IMR-90 (cell line): ENCODE measurements around the gene LPO. TPM values are rescaled to one million over a fixed set of nuclear protein-coding genes. Genes with fewer than 3 reads are reported as not detected.

Experiments used
- ATAC-seq: fragments of 200-7000 bp; cut with Tn5 transposase; 2 replicates; pipeline ENCODE4 v1.9.1; 2020; ENCODE audit warnings: low read depth, mild to moderate bottlenecking, moderate library complexity
- BruUV-seq: library from RNA; stranded (reverse); fragments of 400-500 nt; replicated peaks from 2 replicates; lab custom pipeline; 2021; lab: Mats Ljungman, UMichigan
- CTCF ChIA-PET: fragments of 300-600 bp; formaldehyde crosslinking; extraction: SDS; loops from one replicate; lab custom pipeline; 2021; ENCODE audit warnings: antibody characterized with exemption; lab: Yijun Ruan, JAX
- POLR2A ChIA-PET: fragments of 300-600 bp; sonication (Branson Sonifier 250); formaldehyde crosslinking; loops from one replicate; lab custom pipeline; 2022; ENCODE audit warnings: antibody characterized with exemption; ENCODE audit not compliant: unreplicated experiment; lab: Charles Lee
- DNase-seq: peaks from one replicate; pipeline ENCODE4 v3.0.0; 2013
- H2AFZ ChIP-seq: replicated peaks from 2 replicates; pipeline ENCODE3; 2013; ENCODE audit warnings: low read length, mild to moderate bottlenecking; ENCODE audit not compliant: poor library complexity
- H2AK5ac ChIP-seq: 2 replicates; pipeline ENCODE4 v1.6.1; 2013; ENCODE audit warnings: low read depth, low read length, inconsistent platforms
- H2AK9ac ChIP-seq: replicated peaks from 2 replicates; pipeline ENCODE3; 2013; ENCODE audit warnings: mild to moderate bottlenecking, low read depth, low read length, moderate library complexity; ENCODE audit not compliant: poor library complexity
- H2BK120ac ChIP-seq: 2 replicates; pipeline ENCODE4 v1.6.1; 2013; ENCODE audit warnings: low read depth, low read length, inconsistent platforms
- H2BK15ac ChIP-seq: 3 replicates; pipeline ENCODE4 v1.6.1; 2013; ENCODE audit warnings: low read depth, low read length, inconsistent platforms
- H2BK20ac ChIP-seq: 2 replicates; pipeline ENCODE4 v1.6.1; 2013; ENCODE audit warnings: low read depth, mild to moderate bottlenecking, inconsistent platforms, low read length, moderate library complexity
- H2BK5ac ChIP-seq: 2 replicates; pipeline ENCODE4 v1.6.1; 2013; ENCODE audit warnings: mild to moderate bottlenecking, low read depth, low read length, inconsistent platforms; ENCODE audit not compliant: poor library complexity, severe bottlenecking
- H3K14ac ChIP-seq: replicated peaks from 2 replicates; pipeline ENCODE4 v1.6.1; 2013; ENCODE audit warnings: low read depth, low read length, inconsistent platforms
- H3K18ac ChIP-seq: 2 replicates; pipeline ENCODE4 v1.6.1; 2013; ENCODE audit warnings: low read depth, low read length, control low read depth
- H3K23ac ChIP-seq: 2 replicates; pipeline ENCODE4 v1.6.1; 2013; ENCODE audit warnings: low read depth, low read length, inconsistent platforms
- H3K27ac ChIP-seq: 2 replicates; pipeline ENCODE4 v1.5.1; 2013; ENCODE audit warnings: mild to moderate bottlenecking, control low read depth, low read length; ENCODE audit not compliant: insufficient read depth
- H3K27me3 ChIP-seq: 2 replicates; pipeline ENCODE4 v1.6.1; 2013; ENCODE audit warnings: low read length; ENCODE audit not compliant: control insufficient read depth, insufficient read depth
- H3K36me3 ChIP-seq: 2 replicates; pipeline ENCODE4 v1.6.1; 2013; ENCODE audit warnings: low read length, mixed read lengths; ENCODE audit not compliant: control insufficient read depth, insufficient read depth
- H3K4ac ChIP-seq: 2 replicates; pipeline ENCODE4 v1.6.1; 2013; ENCODE audit warnings: low read depth, low read length, inconsistent platforms
- H3K4me1 ChIP-seq: 2 replicates; pipeline ENCODE4 v1.6.1; 2013; ENCODE audit warnings: low read length, mixed read lengths; ENCODE audit not compliant: control insufficient read depth, insufficient read depth
- H3K4me2 ChIP-seq: 2 replicates; pipeline ENCODE4 v1.6.1; 2013; ENCODE audit warnings: low read depth, mild to moderate bottlenecking, control low read depth, low read length, moderate library complexity
- H3K4me3 ChIP-seq: 2 replicates; pipeline ENCODE4 v1.5.1; 2013; ENCODE audit warnings: low read depth, mild to moderate bottlenecking, control low read depth, low read length, moderate library complexity; ENCODE audit not compliant: insufficient read depth
- H3K56ac ChIP-seq: 2 replicates; pipeline ENCODE4 v1.6.1; 2013; ENCODE audit warnings: low read length, inconsistent platforms; ENCODE audit not compliant: insufficient read depth; ENCODE audit errors: extremely low read depth
- H3K79me1 ChIP-seq, 2 experiments: 2 replicates each; pipeline ENCODE4 v1.6.1; 2013; ENCODE audit warnings: low read length in 2 of 2, inconsistent platforms in 1 of 2, low read depth in 1 of 2
- H3K9ac ChIP-seq: 2 replicates; pipeline ENCODE4 v1.6.1; 2013; ENCODE audit warnings: low read depth, low read length, control low read depth
- H3K9me1 ChIP-seq: 2 replicates; pipeline ENCODE4 v1.6.1; 2013; ENCODE audit warnings: low read length, inconsistent platforms; ENCODE audit not compliant: insufficient read depth
- H3K9me3 ChIP-seq: 2 replicates; pipeline ENCODE4 v1.6.1; 2013; ENCODE audit warnings: low read length; ENCODE audit not compliant: control insufficient read depth, insufficient read depth
- H4K20me1 ChIP-seq: 2 replicates; pipeline ENCODE4 v1.6.1; 2013; ENCODE audit warnings: low read length, inconsistent platforms; ENCODE audit not compliant: insufficient read depth
- H4K5ac ChIP-seq: 2 replicates; pipeline ENCODE4 v1.6.1; 2013; ENCODE audit warnings: mild to moderate bottlenecking, low read depth, low read length, control low read depth
- H4K8ac ChIP-seq, 2 experiments: 2 replicates each; pipeline ENCODE4 v1.6.1; 2013; ENCODE audit warnings: low read depth in 2 of 2, low read length in 2 of 2, control low read depth in 1 of 2, inconsistent platforms in 1 of 2
- H4K91ac ChIP-seq: 2 replicates; pipeline ENCODE4 v1.6.1; 2013; ENCODE audit warnings: low read depth, low read length, inconsistent platforms; ENCODE audit not compliant: insufficient read depth
- BHLHE40 ChIP-seq: fragments of 150-350 bp; IDR thresholded peaks from 2 replicates; pipeline ENCODE4 v1.6.1; 2016; ENCODE audit warnings: mild to moderate bottlenecking, low read depth, low read length
- NFE2L2 ChIP-seq: fragments of 150-350 bp; IDR thresholded peaks from 2 replicates; pipeline ENCODE4 v1.6.1; 2016; ENCODE audit warnings: low read depth, mild to moderate bottlenecking, low read length
- WGBS, 2 experiments: methylation state at CpG; one replicate each; pipeline versions ENCODE4 v1.1.5 to v1.1.7; 2013; ENCODE audit warnings: missing lambda C conversion rate in 2 of 2; ENCODE audit not compliant: insufficient read length in 1 of 2; ENCODE audit errors: extremely low coverage in 2 of 2; 5-methylcytosine and 5-hydroxymethylcytosine counted together
- dilution Hi-C: fragments of 300-500 bp; cut with HindIII; formaldehyde crosslinking; loops from one replicate; pipeline ENCODE4 v1.14.3; 2018; ENCODE audit warnings: low sequenced_read_pairs; ENCODE audit not compliant: unreplicated experiment
- in situ Hi-C: fragments of 300-500 bp; cut with MboI; formaldehyde crosslinking; loops from 3 replicates; pipeline ENCODE4 v1.14.3; 2019; ENCODE audit warnings: low sequenced_read_pairs, inconsistent platforms, mixed read lengths
- intact Hi-C: fragments of 100-400 bp; cut with micrococcal nuclease; formaldehyde crosslinking; loops from 2 replicates; pipeline ENCODE4 v1.10.0; 2022
- polyA plus RNA-seq, 3 experiments: library from polyadenylated mRNA; depleted of rRNA; stranded (reverse); fragments of >200 nt; gene quantifications; 2 replicates each; pipeline ENCODE4 v1.2.3, GENCODE V29; 2012; ENCODE audit warnings: low replicate concordance in 1 of 3
- total RNA-seq: library from RNA; depleted of rRNA; stranded (reverse); fragments of >200 nt; gene quantifications from 2 replicates; pipeline ENCODE4 v1.2.3, GENCODE V29; 2012

LPO gene
- total and polyA plus RNA-seq, 2 of the 4 experiments (the other 2 are of a cell fraction): not detected

GRCh38 chr17:58275417-58275816 is 37.0 kb downstream of the LPO start:
- no peak overlapping the region for H3K23ac ChIP-seq
- BruUV-seq: no TSS peak
- H2BK20ac ChIP-seq: no peak overlapping the region
- no peaks in the 10 kb centered on the region for H3K4me1 ChIP-seq
- H3K27ac ChIP-seq: no peak overlapping the region
- no peaks in the 10 kb centered on the region for H4K20me1 ChIP-seq
- no peak overlapping the region for H4K5ac ChIP-seq
- H2AK5ac ChIP-seq: no peak overlapping the region
- H3K4me2 ChIP-seq: no peak overlapping the region
- in situ Hi-C loops: no loop called here
- no peak overlapping the region for H4K91ac ChIP-seq
- H3K36me3 ChIP-seq: no peaks in the 10 kb centered on the region
- TF ChIP-seq BHLHE40 (no peak), NFE2L2 (no peak)
- H3K9me3 ChIP-seq: no peaks in the 10 kb centered on the region
- ATAC-seq (no peak), DNase-seq (no peak)
- no peaks in the 10 kb centered on the region for H3K79me1 ChIP-seq
- peak overlapping the region; percentile 33 for H2AFZ ChIP-seq
- ChIA-PET CTCF (interaction anchor here (0.9 kb wide), 1 partner anchor 9 kb away, joined by 7 read pairs; no protein-coding TSS in a partner anchor), POLR2A (no interaction called here)
- intact Hi-C loops: no loop called here
- H3K14ac ChIP-seq: no peak overlapping the region
- no CpG with 5 or more reads among the region's 10 CpGs for WGBS, 2 experiments
- H3K9me1 ChIP-seq: no peaks in the 10 kb centered on the region
- H3K4ac ChIP-seq: no peak overlapping the region
- H3K4me3 ChIP-seq: no peak overlapping the region
- no peak overlapping the region for H2AK9ac ChIP-seq
- no peak overlapping the region for H2BK15ac ChIP-seq
- no peak overlapping the region for H3K18ac ChIP-seq
- dilution Hi-C loops: no loop called here
- H2BK5ac ChIP-seq: no peak overlapping the region
- H3K56ac ChIP-seq: no peak overlapping the region
- no peak overlapping the region for H4K8ac ChIP-seq
- H3K27me3 ChIP-seq: peaks cover 11% of the 10 kb centered on the region; the same call in 1 of the 2 replicates
- H2BK120ac ChIP-seq: no peak overlapping the region
- H3K9ac ChIP-seq: no peak overlapping the region
